Measurements from ENCODE around the gene SERF2. TPM values are rescaled to one million over a fixed set of nuclear protein-coding genes. Genes with fewer than 3 reads are reported as not detected.
"Not testable (repeated sequence)": the region's sequence is repeated elsewhere in the genome, so short reads cannot be mapped to it uniquely, and the experiment has no call there.

SERF2 gene

DNA sequence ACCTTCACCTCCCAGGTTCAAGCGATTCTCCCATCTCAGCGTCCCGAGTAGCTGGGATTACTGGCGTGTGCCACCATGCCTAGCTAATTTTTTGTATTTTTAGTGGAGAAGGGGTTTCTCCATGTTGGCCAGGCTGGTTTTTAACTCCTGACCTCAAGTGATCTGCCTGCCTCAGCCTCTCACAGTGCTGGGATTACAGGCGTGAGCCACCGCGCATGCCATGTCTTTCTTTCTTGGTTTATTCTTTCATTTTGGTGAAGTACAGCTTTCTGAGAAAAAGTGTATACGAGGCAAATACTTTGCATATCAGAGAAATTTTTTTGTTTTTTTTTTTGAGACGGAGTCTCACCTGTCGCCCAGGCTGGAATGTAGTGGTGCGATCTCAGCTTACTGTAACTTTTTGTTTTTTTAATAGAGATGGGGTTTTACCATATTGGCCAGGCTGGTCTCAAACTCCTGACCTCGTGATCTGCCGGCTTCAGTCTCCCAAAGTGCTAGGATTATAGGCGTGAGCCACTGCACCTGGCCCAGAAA, 39.5 kb downstream of the SERF2 start:
- not testable (repeated sequence) for H2BK15ac ChIP-seq (ENCODE audit: low read depth, poor library complexity, severe bottlenecking); H3K4me3 ChIP-seq (ENCODE audit: insufficient read depth in 1 of 2, low read depth in 1 of 2, low read length in 2 of 2); H3K27me3 ChIP-seq (ENCODE audit: control insufficient read depth in 1 of 2, insufficient read depth in 1 of 2, low read length in 2 of 2); H3K4ac ChIP-seq (ENCODE audit: low read depth in 1 of 2, low read length in 2 of 2); H3K79me1 ChIP-seq (replicated peaks; ENCODE audit: low read length, poor library complexity, severe bottlenecking); H3K9ac ChIP-seq (ENCODE audit: low read length); H4K8ac ChIP-seq (ENCODE audit: low read length); H4K91ac ChIP-seq (ENCODE audit: low read length); H3K36me3 ChIP-seq (ENCODE audit: control insufficient read depth in 1 of 2, insufficient read depth in 2 of 2, low read depth in 1 of 2, low read length in 2 of 2); H3K14ac ChIP-seq (ENCODE audit: low read length in 2 of 2); H2BK5ac ChIP-seq (ENCODE audit: low read depth, low read length, poor library complexity, severe bottlenecking); H3K4me2 ChIP-seq (ENCODE audit: low read length, poor library complexity, severe bottlenecking); H3K9me3 ChIP-seq (ENCODE audit: control insufficient read depth, low read length); H3K4me1 ChIP-seq (ENCODE audit: control insufficient read depth, insufficient read depth, low read depth, low read length); H3K23ac ChIP-seq (ENCODE audit: low read length in 2 of 2); H3K18ac ChIP-seq (ENCODE audit: low read depth in 1 of 2, low read length in 2 of 2); H3K27ac ChIP-seq (ENCODE audit: low read length, poor library complexity, severe bottlenecking); DNase-seq; H2AFZ ChIP-seq (ENCODE audit: low read depth, low read length); H2BK120ac ChIP-seq (ENCODE audit: low read depth, low read length); H2BK12ac ChIP-seq (ENCODE audit: low read length in 2 of 2); H2AK5ac ChIP-seq (ENCODE audit: low read length, severe bottlenecking)
- WGBS, result 98% methylated on average over 14 of the region's 14 CpGs

DNA sequence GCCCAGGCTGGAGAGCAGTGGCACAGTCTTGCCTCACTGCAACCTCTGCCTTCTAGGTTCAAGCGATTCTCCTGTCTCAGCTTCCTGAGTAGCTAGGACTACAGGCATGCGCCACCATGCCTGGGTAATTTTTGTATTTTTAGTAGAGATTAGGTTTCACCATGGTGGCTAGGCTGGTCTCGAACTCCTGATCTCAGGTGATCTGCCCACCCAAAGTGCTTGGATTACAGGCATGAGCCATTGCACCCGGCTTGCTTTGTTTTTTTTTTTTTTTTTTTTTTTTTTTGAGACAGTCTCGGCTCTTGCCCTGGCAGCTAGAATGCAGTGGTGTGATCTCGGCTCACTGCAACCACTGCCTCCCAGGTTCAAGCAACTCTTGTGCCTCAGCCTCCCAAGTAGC, 40.4 kb downstream of the SERF2 start:
- H2BK12ac ChIP-seq (ENCODE audit: low read length in 2 of 2); H3K9ac ChIP-seq (ENCODE audit: low read length); H3K14ac ChIP-seq (ENCODE audit: low read length in 2 of 2); H3K27me3 ChIP-seq (ENCODE audit: control insufficient read depth in 1 of 2, insufficient read depth in 1 of 2, low read length in 2 of 2); H2AFZ ChIP-seq (ENCODE audit: low read depth, low read length); H3K4ac ChIP-seq (ENCODE audit: low read depth in 1 of 2, low read length in 2 of 2); H2BK120ac ChIP-seq (ENCODE audit: low read depth, low read length); H3K23ac ChIP-seq (ENCODE audit: low read length in 2 of 2); H3K9me3 ChIP-seq (ENCODE audit: control insufficient read depth, low read length); H3K18ac ChIP-seq (ENCODE audit: low read depth in 1 of 2, low read length in 2 of 2); H4K91ac ChIP-seq (ENCODE audit: low read length); H3K36me3 ChIP-seq (ENCODE audit: control insufficient read depth in 1 of 2, insufficient read depth in 2 of 2, low read depth in 1 of 2, low read length in 2 of 2); H2BK15ac ChIP-seq (ENCODE audit: low read depth, poor library complexity, severe bottlenecking); H4K8ac ChIP-seq (ENCODE audit: low read length); H3K4me1 ChIP-seq (ENCODE audit: control insufficient read depth, insufficient read depth, low read depth, low read length); H2BK5ac ChIP-seq (ENCODE audit: low read depth, low read length, poor library complexity, severe bottlenecking); H3K4me2 ChIP-seq (ENCODE audit: low read length, poor library complexity, severe bottlenecking); H3K4me3 ChIP-seq (ENCODE audit: insufficient read depth in 1 of 2, low read depth in 1 of 2, low read length in 2 of 2); DNase-seq; H2AK5ac ChIP-seq (ENCODE audit: low read length, severe bottlenecking); H3K27ac ChIP-seq (ENCODE audit: low read length, poor library complexity, severe bottlenecking): not testable (repeated sequence)
- WGBS, result 100% methylated on average over 4 of the region's 6 CpGs
- peaks cover 11% of the 10 kb centered on the region for H3K79me1 ChIP-seq (replicated peaks; ENCODE audit: low read length, poor library complexity, severe bottlenecking)

DNA sequence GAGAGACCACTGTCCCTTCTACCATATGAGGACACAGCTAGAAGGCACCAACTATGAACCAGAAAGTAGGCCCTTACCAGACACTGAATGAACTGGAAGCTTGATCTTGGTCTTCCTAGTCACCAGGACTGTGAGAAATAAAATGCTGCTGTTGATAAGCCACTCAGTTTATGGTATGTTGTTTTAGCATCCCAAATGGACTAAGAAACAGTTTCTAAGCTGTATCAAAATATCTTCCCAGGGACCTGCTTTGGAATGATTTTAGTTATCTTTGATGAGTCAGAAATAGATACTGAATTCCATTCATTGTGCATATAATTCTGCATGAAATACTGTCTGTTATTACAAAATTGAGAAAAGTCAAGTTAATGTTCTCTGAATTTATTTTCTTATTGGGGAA, 53.3 kb downstream of the SERF2 start:
- H3K18ac ChIP-seq (ENCODE audit: low read depth in 1 of 2, low read length in 2 of 2), result no peak overlapping the region
- H2AK5ac ChIP-seq (ENCODE audit: low read length, severe bottlenecking), result no peak overlapping the region
- no peak overlapping the region for H3K9ac ChIP-seq (ENCODE audit: low read length)
- no peak overlapping the region for H3K14ac ChIP-seq (ENCODE audit: low read length in 2 of 2)
- H4K91ac ChIP-seq (ENCODE audit: low read length), result no peak overlapping the region
- no peak overlapping the region for H3K4ac ChIP-seq (ENCODE audit: low read depth in 1 of 2, low read length in 2 of 2)
- no peak overlapping the region for H2AFZ ChIP-seq (ENCODE audit: low read depth, low read length)
- H2BK12ac ChIP-seq (ENCODE audit: low read length in 2 of 2), result no peak overlapping the region
- H3K23ac ChIP-seq (ENCODE audit: low read length in 2 of 2), result no peak overlapping the region
- H2BK5ac ChIP-seq (ENCODE audit: low read depth, low read length, poor library complexity, severe bottlenecking), result no peak overlapping the region
- no peak overlapping the region for H3K4me2 ChIP-seq (ENCODE audit: low read length, poor library complexity, severe bottlenecking)
- no peak overlapping the region for H3K4me3 ChIP-seq (ENCODE audit: insufficient read depth in 1 of 2, low read depth in 1 of 2, low read length in 2 of 2)
- H3K79me1 ChIP-seq (replicated peaks; ENCODE audit: low read length, poor library complexity, severe bottlenecking), result no peaks in the 10 kb centered on the region
- no peak overlapping the region for H3K27ac ChIP-seq (ENCODE audit: low read length, poor library complexity, severe bottlenecking)
- no peaks in the 10 kb centered on the region for H3K9me3 ChIP-seq (ENCODE audit: control insufficient read depth, low read length)
- H2BK120ac ChIP-seq (ENCODE audit: low read depth, low read length), result no peak overlapping the region
- peaks cover 0 to 3% of the 10 kb centered on the region in 2 experiments for H3K36me3 ChIP-seq (ENCODE audit: control insufficient read depth in 1 of 2, insufficient read depth in 2 of 2, low read depth in 1 of 2, low read length in 2 of 2)
- DNase-seq, result no peak
- no peaks in the 10 kb centered on the region for H3K4me1 ChIP-seq (ENCODE audit: control insufficient read depth, insufficient read depth, low read depth, low read length)
- H3K27me3 ChIP-seq (ENCODE audit: control insufficient read depth in 1 of 2, insufficient read depth in 1 of 2, low read length in 2 of 2), result no peaks in the 10 kb centered on the region
- H2BK15ac ChIP-seq (ENCODE audit: low read depth, poor library complexity, severe bottlenecking), result no peak overlapping the region
- H4K8ac ChIP-seq (ENCODE audit: low read length), result no peak overlapping the region

Small RNA genes within 50 kb of the gene (small RNA-seq; reads per million reads assigned to genes)
- gene MIR1282 (ENCODE audit: low read depth), result not detected
